Kidney (tissue), 14 donors: ENCODE measurements around the gene EIF4E2. TPM values are rescaled to one million over a fixed set of nuclear protein-coding genes. Genes with fewer than 3 reads are reported as not detected.
A peak's percentile ranks its signal among the peaks of the same experiment; 100 is the strongest.

Experiments used
- DNase-seq, 5 donors: peaks; one replicate each; pipeline ENCODE4 v3.0.0-alpha.2; 2013 to 2020
- FAIRE-seq: peaks from 2 replicates; lab custom pipeline; 2012; peaks lifted over from hg19 to GRCh38; lab: Jason Lieb, UNC
- H3K27ac ChIP-seq, 2 donors: one replicate each; pipeline ENCODE4 v1.7.0; 2013; ENCODE audit warnings: low read depth in 2 of 2, low read length in 2 of 2, inconsistent platforms in 1 of 2
- H3K27me3 ChIP-seq: one replicate; pipeline ENCODE4 v1.7.1; 2013; ENCODE audit warnings: low read length, inconsistent platforms; ENCODE audit not compliant: control insufficient read depth, insufficient read depth
- H3K36me3 ChIP-seq, 3 donors: one replicate each; pipeline versions ENCODE4 v1.7.0 to v1.7.1; 2013; ENCODE audit warnings: low read length in 3 of 3, control low read depth in 1 of 3, inconsistent platforms in 1 of 3; ENCODE audit not compliant: insufficient read depth in 3 of 3, control insufficient read depth in 2 of 3
- H3K4me1 ChIP-seq, 3 donors: one replicate each; pipeline versions ENCODE4 v1.7.0 to v1.7.1; 2013; ENCODE audit warnings: low read length in 3 of 3, inconsistent platforms in 1 of 3, low read depth in 1 of 3; ENCODE audit not compliant: control insufficient read depth in 2 of 3, insufficient read depth in 2 of 3
- H3K4me3 ChIP-seq, 3 donors: one replicate each; pipeline versions ENCODE4 v1.7.0 to v1.8.1; 2013; ENCODE audit warnings: low read length in 3 of 3, control low read depth in 1 of 3, inconsistent platforms in 1 of 3
- H3K9ac ChIP-seq, 3 donors: one replicate each; pipeline versions ENCODE4 v1.7.0 to v1.7.1; 2013; ENCODE audit warnings: low read length in 3 of 3, control low read depth in 1 of 3, inconsistent platforms in 1 of 3
- H3K9me3 ChIP-seq, 3 donors: one replicate each; pipeline versions ENCODE4 v1.7.0 to v1.7.1; 2013; ENCODE audit warnings: low read length in 3 of 3, control low read depth in 1 of 3, inconsistent platforms in 1 of 3; ENCODE audit not compliant: control insufficient read depth in 2 of 3, insufficient read depth in 1 of 3
- intact Hi-C: fragments of 100-400 bp; cut with DNase I; formaldehyde crosslinking; loops from one replicate; pipeline ENCODE4 v1.11.1; 2022
- polyA plus RNA-seq: library from polyadenylated mRNA; stranded (reverse); fragments of 350-450 nt; fragmentation: Illumina TruSeq; extraction: RNeasy Lipid Tissue Mini Kit (QIAGEN cat#74804); gene quantifications from one replicate; pipeline ENCODE4 v1.2.3, GENCODE V29; 2014; ENCODE audit warnings: low read depth, low replicate concordance; ENCODE audit not compliant: insufficient read depth
- total RNA-seq: library from RNA; stranded (reverse); fragmentation: NEBNext Ultra II Directional; extraction: Animal tissue kit (Norgen Biotek cat#: 25700); gene quantifications from one replicate; pipeline ENCODE4 v1.2.1, GENCODE V29; 2021
- TF ChIP-seq, protein P1 (sequence below): IDR thresholded peaks from 3 replicates; pipeline ENCODE4 v1.5.1; 2012; ENCODE audit warnings: mild to moderate bottlenecking, moderate library complexity, borderline replicate concordance; ENCODE audit not compliant: insufficient read depth; ENCODE audit errors: extremely low read depth
- donor health status: control.
- donor health status: control.
- donor health status: control.
- donor health status: control.
- donor health status: control.
- donor health status: DM: yes; HTN: yes; CAD: no.
- donor health status: Normal renal cell carcinoma (clear cell type).

The EIF4E2 gene
- total and polyA plus RNA-seq, 2 donors from 2014 or later, result 78.3 to 79.2 TPM

DNA sequence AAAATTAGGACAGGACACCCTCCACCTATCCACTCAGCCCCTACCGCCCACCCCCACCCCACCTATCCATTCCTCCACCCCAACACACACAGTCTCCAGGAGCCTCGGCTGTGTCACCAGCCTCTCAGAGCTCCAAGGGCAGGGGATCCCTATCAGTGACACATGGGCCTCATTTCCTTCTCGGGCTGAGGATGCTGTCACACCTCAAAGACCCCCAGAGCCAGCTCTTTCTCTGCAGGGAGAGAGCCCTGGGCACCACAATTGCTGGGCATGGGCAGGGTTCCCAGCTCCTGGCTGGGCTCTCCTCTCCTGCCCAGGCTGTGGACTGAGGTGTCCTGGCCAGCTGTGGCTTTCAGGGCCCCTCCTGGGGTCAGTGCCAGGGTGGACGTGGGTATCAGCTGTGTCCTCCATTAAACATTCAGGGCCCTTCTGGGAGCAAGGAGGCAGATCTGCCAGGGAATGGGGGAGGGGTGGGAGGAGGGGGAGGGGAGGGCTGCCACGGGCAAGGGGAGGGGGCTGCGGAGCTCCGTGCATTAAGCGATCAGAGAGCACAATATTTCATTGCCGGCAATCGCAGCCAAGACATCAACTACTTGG is 48.6 kb upstream of the EIF4E2 start:
- Histone ChIP-seq H3K4me3 (no peak overlapping the region), H3K9ac (no peak overlapping the region), H3K27ac (no peak overlapping the region), H3K36me3 (no peaks in the 10 kb centered on the region), H3K9me3 (no peaks in the 10 kb centered on the region), H3K27me3 (peaks cover 7% of the 10 kb centered on the region), H3K4me1 (no peaks in the 10 kb centered on the region)
- DNase-seq, result peak in 1 of 5 donors; percentile 75
- FAIRE-seq, result no peak
- TF ChIP-seq, protein P1, sequence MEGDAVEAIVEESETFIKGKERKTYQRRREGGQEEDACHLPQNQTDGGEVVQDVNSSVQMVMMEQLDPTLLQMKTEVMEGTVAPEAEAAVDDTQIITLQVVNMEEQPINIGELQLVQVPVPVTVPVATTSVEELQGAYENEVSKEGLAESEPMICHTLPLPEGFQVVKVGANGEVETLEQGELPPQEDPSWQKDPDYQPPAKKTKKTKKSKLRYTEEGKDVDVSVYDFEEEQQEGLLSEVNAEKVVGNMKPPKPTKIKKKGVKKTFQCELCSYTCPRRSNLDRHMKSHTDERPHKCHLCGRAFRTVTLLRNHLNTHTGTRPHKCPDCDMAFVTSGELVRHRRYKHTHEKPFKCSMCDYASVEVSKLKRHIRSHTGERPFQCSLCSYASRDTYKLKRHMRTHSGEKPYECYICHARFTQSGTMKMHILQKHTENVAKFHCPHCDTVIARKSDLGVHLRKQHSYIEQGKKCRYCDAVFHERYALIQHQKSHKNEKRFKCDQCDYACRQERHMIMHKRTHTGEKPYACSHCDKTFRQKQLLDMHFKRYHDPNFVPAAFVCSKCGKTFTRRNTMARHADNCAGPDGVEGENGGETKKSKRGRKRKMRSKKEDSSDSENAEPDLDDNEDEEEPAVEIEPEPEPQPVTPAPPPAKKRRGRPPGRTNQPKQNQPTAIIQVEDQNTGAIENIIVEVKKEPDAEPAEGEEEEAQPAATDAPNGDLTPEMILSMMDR, result no peak
- intact Hi-C loops, result no loop called here

DNA sequence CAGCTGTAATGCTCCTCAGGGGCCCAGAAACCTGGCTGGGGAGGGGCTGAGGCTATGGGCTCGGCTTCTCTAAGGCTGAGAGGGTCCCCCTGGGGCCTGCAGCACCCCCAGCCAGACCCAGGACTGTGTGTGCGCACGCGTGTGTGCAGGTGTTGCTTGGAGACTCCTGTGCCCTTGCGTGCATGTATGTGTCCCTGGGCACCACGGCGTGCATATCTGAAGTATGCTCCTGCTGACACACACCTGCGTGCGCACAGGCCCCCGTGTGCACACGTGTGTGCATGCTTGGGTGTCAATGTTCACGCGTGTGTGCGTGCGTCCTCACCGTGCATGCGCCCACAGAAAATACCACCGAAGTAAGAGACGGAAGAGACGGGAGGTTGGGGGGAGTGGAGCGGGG is 48.0 kb upstream of the EIF4E2 start:
- intact Hi-C loops, result no loop called here
- H3K27me3 ChIP-seq, result peaks cover 7% of the 10 kb centered on the region
- no peaks in the 10 kb centered on the region for H3K9me3 ChIP-seq
- DNase-seq, result peak in 2 of 5 donors; percentile 43 to 82
- H3K4me1 ChIP-seq, result no peaks in the 10 kb centered on the region
- no peak overlapping the region for H3K27ac ChIP-seq
- no peak overlapping the region for H3K4me3 ChIP-seq
- H3K36me3 ChIP-seq, result no peaks in the 10 kb centered on the region
- no peak for FAIRE-seq
- no peak overlapping the region for H3K9ac ChIP-seq
- TF ChIP-seq, protein P1, result no peak

DNA sequence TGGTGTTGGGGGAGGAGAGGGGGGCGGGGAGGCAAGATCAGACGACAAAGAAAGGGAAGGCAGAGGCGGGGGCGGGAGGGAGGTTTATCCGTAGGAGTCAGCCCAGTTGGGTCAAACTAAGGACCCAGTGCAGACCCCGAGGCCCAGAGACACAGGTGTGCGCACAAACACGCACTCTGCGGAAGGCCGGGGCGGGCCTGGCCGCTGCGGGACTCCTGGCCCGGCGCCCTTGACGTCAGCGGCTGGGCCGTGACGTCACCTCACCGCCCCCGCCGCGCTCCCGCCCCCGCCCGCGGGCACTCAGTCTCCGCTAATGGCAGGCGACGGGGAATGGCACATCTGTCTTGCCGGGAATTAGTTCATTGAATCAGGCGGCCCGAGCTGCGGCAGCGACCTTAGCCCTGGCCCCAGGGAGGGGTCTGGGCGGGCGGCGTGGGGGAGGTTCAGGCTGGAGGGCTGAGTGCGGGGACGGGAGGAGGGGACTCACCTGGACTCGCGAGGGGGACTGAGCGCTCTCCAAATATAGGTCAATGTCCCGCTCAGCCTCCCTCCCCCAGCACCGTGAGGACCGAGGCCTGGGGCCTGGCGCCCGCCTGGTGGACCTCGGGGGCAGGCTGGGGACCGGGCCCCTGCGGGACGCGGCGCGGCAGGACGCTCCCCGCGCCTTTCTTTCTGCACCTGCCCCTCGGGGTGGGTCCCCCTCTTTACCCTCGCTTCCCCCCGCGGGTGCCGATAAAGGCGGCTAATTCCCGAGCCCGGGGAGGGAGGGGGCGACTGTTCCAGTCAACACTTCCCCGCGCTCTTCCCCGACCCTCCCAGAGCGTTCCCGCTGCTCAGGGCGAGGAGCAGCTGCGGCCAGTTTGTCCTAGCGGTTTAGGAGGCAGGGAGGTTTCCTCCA is 47.3 kb upstream of the EIF4E2 start:
- Histone ChIP-seq H3K27me3 (peaks cover 7% of the 10 kb centered on the region), H3K9me3 (no peaks in the 10 kb centered on the region)
- intact Hi-C loops, result no loop called here

More for the DNA sequence above, 47.3 kb upstream of the EIF4E2 start:
- TF ChIP-seq, protein P1, result no peak
- Histone ChIP-seq H3K4me3 (peak overlapping the region in 1 of 3 donors; percentile 29), H3K27ac (no peak overlapping the region), H3K4me1 (no peaks in the 10 kb centered on the region), H3K9ac (no peak overlapping the region), H3K36me3 (no peaks in the 10 kb centered on the region)
- DNase-seq, result peak in 3 of 5 donors; percentile 70 to 87 (median 73)
- FAIRE-seq, result no peak
